Eye (tissue), 1 donor: ENCODE data around the gene CCR5AS.

Experiments
- DNase-seq: peaks from one replicate; pipeline ENCODE4 v3.0.0-alpha.2; 2015

The CCR5AS gene

DNA sequence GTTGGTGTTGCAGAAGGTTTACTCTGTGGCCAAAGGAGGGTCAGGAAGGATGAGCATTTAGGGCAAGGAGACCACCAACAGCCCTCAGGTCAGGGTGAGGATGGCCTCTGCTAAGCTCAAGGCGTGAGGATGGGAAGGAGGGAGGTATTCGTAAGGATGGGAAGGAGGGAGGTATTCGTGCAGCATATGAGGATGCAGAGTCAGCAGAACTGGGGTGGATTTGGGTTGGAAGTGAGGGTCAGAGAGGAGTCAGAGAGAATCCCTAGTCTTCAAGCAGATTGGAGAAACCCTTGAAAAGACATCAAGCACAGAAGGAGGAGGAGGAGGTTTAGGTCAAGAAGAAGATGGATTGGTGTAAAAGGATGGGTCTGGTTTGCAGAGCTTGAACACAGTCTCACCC, 32.1 kb downstream of the CCR5AS start:
- DNase-seq = no peak

DNA sequence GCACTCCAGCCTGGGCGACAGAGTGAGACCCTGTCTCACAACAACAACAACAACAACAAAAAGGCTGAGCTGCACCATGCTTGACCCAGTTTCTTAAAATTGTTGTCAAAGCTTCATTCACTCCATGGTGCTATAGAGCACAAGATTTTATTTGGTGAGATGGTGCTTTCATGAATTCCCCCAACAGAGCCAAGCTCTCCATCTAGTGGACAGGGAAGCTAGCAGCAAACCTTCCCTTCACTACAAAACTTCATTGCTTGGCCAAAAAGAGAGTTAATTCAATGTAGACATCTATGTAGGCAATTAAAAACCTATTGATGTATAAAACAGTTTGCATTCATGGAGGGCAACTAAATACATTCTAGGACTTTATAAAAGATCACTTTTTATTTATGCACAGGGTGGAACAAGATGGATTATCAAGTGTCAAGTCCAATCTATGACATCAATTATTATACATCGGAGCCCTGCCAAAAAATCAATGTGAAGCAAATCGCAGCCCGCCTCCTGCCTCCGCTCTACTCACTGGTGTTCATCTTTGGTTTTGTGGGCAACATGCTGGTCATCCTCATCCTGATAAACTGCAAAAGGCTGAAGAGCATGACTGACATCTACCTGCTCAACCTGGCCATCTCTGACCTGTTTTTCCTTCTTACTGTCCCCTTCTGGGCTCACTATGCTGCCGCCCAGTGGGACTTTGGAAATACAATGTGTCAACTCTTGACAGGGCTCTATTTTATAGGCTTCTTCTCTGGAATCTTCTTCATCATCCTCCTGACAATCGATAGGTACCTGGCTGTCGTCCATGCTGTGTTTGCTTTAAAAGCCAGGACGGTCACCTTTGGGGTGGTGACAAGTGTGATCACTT, 34.1 kb downstream of the CCR5AS start:
- peak; percentile 48 for DNase-seq

DNA sequence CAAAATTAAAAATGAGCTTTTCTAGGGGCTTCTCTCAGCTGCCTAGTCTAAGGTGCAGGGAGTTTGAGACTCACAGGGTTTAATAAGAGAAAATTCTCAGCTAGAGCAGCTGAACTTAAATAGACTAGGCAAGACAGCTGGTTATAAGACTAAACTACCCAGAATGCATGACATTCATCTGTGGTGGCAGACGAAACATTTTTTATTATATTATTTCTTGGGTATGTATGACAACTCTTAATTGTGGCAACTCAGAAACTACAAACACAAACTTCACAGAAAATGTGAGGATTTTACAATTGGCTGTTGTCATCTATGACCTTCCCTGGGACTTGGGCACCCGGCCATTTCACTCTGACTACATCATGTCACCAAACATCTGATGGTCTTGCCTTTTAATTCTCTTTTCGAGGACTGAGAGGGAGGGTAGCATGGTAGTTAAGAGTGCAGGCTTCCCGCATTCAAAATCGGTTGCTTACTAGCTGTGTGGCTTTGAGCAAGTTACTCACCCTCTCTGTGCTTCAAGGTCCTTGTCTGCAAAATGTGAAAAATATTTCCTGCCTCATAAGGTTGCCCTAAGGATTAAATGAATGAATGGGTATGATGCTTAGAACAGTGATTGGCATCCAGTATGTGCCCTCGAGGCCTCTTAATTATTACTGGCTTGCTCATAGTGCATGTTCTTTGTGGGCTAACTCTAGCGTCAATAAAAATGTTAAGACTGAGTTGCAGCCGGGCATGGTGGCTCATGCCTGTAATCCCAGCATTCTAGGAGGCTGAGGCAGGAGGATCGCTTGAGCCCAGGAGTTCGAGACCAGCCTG, 35.1 kb downstream of the CCR5AS start:
- no peak for DNase-seq

DNA sequence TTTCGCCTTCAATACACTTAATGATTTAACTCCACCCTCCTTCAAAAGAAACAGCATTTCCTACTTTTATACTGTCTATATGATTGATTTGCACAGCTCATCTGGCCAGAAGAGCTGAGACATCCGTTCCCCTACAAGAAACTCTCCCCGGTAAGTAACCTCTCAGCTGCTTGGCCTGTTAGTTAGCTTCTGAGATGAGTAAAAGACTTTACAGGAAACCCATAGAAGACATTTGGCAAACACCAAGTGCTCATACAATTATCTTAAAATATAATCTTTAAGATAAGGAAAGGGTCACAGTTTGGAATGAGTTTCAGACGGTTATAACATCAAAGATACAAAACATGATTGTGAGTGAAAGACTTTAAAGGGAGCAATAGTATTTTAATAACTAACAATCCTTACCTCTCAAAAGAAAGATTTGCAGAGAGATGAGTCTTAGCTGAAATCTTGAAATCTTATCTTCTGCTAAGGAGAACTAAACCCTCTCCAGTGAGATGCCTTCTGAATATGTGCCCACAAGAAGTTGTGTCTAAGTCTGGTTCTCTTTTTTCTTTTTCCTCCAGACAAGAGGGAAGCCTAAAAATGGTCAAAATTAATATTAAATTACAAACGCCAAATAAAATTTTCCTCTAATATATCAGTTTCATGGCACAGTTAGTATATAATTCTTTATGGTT, 35.9 kb downstream of the CCR5AS start, which contains the start of gene CCR5:
Gene CCR5 (plus strand): TSS at position 108 of the 680 bp plus-strand sequence. CDS start 1,957 bp downstream, outside the sequence.
- DNase-seq = no peak

DNA sequence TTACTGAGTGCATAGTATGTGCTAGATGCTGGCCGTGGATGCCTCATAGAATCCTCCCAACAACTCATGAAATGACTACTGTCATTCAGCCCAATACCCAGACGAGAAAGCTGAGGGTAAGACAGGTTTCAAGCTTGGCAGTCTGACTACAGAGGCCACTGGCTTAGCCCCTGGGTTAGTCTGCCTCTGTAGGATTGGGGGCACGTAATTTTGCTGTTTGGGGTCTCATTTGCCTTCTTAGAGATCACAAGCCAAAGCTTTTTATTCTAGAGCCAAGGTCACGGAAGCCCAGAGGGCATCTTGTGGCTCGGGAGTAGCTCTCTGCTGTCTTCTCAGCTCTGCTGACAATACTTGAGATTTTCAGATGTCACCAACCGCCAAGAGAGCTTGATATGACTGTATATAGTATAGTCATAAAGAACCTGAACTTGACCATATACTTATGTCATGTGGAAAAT, 37.2 kb downstream of the CCR5AS start:
- DNase-seq = no peak

DNA sequence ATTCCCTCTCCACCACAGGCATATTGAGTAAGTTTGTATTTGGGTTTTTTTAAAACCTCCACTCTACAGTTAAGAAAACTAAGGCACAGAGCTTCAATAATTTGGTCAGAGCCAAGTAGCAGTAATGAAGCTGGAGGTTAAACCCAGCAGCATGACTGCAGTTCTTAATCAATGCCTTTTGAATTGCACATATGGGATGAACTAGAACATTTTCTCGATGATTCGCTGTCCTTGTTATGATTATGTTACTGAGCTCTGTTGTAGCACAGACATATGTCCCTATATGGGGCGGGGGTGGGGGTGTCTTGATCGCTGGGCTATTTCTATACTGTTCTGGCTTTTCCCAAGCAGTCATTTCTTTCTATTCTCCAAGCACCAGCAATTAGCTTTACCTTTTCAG, 37.7 kb downstream of the CCR5AS start:
- DNase-seq = no peak

DNA sequence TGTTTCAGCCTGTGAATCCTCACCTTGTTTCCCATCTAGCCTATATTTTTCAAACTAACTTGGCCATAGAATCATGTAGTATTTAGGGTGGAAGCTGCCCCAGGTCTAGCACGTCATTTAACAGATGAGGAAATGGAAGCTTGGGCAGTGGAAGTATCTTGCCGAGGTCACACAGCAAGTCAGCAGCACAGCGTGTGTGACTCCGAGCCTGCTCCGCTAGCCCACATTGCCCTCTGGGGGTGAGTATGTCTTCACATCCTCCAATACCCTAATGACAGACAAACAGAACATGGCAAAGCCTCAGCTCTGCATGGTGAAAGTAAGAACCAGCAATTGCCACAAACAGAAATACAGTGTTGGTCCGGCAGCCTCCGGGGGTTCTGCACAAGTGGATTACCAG, 38.3 kb downstream of the CCR5AS start:
- no peak for DNase-seq

DNA sequence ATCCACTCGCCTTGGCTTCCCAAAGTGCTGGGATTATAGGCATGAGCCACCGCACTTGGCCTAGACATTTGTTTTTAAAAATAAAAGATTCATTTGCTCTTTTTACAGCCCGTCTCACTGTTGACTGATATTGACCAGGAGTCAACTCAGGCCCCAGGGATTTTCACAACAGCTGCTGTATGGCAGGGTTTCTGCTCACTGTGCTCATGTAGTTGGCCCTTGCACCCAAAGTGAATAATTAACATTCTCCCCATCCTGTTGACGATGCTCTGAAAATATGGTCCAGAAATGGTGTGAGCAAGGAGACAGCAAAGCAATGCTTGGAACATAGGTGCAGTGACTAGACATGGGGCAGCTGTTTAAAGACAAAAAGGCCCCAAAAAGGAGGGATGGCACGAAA, 39.1 kb downstream of the CCR5AS start:
- DNase-seq = no peak

DNA sequence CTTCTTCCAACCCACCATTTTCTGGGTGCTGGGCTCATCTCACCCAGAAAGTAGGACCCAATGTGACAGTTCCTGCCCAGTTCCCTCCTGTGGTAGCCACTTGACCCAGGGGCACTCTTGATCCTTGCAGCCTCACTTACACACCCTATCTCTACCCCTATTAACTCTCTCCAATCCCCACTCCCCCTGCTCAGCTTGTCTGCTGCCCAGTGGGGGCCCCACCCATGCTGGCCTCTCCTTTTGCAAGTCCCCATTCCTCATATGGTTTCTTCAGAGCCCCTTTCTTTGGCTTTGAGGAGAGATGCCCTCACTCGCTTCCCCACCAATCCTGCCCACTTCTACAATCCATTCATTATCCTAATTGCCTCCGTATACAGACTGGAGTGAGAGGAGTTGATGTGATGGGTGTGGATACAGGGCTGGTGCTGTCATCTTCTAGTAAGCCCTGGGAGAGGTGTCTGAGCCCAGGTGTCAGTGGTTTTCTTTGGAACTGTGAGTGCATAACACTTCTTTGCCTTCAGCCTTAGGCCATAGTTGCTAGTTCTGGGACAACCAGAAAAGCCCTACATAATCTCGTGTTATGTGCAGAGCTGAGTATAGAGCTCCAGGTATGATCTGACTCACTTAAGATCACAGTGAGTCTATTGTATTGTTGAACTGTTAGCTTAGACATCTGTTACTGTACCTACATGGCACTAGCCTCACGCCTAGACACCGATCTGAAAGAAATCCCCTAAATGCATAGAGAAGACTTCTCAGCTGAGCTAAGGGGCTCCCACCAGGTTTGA, 40.9 kb downstream of the CCR5AS start:
- DNase-seq = no peak

DNA sequence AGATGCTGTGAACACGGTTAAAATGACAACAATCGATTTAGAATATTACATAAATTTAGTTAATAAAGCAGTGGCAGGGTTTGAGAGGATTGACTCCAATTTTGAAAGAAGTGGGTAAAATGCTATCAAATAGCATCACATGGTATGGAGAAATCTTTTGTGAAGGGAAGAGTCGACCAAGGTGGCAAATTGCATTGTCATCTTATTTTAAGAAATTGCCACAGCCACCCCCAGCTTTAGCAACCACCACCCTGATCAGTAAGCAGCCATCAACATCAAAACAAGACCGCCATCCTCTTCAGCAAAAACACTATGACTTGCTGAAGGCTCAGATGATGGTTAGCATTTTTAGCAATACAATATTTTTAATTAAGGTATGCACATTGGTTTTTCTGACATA, 41.8 kb downstream of the CCR5AS start:
- no peak for DNase-seq

DNA sequence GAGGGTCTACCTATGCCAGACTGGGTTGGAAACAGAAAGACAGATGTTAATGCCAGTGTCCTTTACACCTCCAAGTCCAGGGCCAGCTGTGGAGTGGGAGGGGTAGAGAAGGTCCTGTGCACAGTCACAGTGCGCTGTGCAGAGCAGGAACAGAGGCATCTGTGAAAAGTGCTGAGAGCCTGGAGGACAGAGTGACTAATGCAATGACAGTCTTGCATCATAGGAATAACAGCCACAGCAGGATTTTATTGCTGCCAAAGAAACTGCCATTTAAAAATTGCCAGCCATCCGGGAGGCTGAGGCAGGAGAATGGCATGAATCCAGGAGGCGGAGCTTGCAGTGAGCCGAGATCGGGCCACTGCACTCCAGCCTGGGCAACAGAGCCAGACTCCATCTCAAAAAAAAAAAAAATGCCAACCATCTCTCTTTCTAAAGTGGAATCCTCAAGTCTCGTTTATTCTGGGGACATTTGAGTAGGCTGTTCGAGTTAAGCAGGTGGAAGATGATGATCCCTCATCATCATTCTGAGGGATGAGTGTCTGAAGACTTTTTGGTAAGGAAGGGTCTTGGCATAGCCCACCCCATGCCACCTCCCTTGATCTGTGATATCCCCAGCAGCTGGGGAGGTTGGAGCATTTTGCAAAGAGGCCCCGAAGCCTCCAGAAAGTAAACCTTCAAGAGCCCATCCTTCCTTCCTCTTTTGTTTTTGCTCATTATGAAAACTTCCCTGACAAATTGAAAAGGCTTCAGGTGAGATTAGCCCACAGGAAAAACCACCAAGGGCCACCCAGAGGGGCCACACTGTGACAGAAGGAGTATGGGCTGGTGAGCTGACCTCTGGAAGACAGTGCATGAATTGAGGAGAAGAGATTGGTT, 45.2 kb downstream of the CCR5AS start:
- DNase-seq = no peak

DNA sequence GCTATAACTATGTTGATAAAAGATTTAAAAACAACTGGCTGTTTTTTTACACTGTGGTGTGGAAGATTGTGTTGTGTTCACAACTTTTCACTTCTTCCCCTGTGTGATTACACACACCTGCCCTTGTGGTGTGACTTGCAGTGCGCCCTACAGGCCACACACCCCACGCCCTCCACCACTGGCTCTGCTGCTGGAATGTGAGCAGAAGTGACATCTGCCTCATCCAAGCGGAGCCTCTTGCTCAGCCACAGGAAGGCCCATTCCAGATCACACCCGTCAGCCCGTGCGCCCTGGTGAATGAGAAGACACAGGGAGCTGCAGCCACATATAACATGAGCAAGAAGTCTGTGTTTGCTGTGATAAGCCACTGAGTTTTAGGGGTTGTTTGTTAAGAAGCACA, 46.0 kb downstream of the CCR5AS start:
- DNase-seq = peak; percentile 56

DNA sequence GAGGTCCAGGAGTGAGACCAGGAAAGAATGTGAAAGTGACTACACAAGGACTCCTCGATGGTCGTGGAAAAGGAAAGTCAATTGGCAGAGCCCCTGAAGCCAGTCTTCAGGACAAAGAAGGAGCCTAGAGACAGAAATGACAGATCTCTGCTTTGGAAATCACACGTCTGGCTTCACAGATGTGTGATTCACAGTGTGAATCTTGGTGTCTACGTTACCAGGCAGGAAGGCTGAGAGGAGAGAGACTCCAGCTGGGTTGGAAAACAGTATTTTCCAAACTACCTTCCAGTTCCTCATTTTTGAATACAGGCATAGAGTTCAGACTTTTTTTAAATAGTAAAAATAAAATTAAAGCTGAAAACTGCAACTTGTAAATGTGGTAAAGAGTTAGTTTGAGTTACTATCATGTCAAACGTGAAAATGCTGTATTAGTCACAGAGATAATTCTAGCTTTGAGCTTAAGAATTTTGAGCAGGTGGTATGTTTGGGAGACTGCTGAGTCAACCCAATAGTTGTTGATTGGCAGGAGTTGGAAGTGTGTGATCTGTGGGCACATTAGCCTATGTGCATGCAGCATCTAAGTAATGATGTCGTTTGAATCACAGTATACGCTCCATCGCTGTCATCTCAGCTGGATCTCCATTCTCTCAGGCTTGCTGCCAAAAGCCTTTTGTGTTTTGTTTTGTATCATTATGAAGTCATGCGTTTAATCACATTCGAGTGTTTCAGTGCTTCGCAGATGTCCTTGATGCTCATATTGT, 47.0 kb downstream of the CCR5AS start:
- peak; percentile 95 for DNase-seq

DNA sequence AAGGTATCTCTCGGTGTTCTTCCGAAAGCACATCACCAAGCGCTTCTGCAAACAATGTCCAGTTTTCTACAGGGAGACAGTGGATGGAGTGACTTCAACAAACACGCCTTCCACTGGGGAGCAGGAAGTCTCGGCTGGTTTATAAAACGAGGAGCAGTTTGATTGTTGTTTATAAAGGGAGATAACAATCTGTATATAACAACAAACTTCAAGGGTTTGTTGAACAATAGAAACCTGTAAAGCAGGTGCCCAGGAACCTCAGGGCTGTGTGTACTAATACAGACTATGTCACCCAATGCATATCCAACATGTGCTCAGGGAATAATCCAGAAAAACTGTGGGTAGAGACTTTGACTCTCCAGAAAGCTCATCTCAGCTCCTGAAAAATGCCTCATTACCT, 48.4 kb downstream of the CCR5AS start:
- DNase-seq = no peak

DNA sequence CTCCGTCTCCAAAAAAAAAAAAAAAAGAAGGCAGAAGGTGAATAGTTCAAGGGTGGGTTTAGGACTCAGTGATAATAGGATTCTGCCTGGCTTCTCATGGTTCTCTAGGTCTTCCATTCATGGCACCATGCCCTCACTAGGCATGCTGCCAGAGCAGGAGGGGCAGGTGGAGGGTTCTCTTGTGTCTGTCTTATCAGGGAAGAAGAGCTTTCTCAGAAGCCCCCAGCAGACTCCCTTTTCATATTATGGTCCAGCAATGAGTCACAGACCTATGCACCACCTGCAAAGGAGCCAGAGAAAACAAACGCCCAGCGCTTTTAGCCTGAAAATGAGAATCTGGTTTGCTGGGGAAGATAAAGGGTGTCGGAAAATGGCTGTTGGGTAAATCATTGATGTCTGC, 50.0 kb downstream of the CCR5AS start:
- no peak for DNase-seq

DNA sequence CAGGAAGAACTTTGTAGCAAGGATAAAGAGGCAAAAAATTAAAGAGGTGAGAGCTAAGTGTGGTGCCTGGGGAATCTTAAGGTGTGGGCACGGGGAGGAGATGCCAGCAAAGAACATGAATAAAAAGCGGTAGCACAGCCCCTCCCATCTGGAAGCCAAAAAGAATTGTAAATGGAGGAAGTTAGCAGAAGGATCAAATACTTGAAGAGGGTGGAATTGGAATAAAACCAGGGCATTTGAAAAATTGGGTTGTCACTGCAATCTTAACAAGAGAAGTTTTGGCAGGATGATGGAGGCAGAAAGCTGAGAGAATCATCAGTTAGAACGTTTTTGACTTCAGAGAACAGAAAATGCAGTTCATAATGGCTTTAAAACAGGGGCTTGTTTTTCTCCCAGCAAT, 50.6 kb downstream of the CCR5AS start:
- DNase-seq = no peak

DNA sequence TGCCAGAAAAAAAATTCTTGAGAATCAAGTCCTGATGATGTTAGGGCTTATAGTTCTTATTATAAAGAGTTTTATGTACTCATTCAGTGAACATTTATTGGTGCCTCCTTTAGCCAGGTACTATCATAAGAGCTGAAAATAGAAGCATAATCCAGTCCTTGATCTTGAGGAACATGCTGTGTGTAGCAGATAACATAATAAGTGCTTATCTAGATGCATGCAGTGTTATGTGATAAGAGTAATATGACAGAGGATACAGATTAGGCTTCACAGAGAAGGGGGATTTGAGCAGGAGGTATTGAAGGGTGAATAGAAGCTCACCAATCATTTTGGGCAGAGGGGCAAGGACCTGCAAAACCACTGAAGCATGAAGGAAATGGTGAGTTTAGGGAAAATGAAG, 51.9 kb downstream of the CCR5AS start:
- DNase-seq = no peak

DNA sequence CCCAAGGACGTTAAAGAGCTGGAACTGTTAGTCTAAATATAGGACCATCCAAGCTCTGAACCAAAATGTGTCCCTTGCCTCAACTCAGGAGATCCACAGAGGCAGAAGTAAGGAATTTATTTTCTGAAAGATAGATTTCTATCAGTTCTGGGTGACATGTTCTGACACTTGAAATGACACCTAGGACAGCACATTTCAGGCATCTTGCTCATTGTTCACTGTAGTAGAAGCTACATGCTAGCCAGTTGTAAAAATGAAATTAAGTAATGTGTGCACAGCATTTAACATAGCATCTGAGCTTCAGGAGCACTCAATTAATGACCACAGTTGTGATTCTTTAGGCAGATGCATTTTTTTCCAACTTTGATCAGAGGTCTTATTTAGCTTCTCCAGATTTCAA, 52.4 kb downstream of the CCR5AS start:
- DNase-seq = no peak

DNA sequence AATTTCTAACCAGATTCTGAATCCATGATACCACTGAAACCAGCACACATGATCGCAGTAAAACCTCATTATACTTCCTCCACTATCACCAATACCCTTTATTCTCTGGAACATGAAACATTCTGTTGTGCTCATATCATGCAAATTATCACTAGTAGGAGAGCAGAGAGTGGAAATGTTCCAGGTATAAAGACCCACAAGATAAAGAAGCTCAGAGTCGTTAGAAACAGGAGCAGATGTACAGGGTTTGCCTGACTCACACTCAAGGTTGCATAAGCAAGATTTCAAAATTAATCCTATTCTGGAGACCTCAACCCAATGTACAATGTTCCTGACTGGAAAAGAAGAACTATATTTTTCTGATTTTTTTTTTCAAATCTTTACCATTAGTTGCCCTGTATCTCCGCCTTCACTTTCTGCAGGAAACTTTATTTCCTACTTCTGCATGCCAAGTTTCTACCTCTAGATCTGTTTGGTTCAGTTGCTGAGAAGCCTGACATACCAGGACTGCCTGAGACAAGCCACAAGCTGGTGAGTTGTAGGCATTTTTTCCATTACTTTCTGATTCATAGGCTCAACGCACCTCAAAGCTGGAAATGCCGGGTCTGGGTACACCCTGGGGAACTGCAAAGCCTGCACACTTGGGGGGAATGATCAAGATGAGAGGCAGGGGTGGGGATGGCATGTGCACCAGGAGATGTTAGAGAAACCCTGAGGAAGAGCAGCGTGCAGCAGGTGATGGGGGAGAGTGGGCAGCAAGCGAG, 53.0 kb downstream of the CCR5AS start, which contains the start of gene CCR2:
Gene CCR2 (plus strand): TSS at position 465 of the 764 bp plus-strand sequence. CDS start 3,417 bp downstream, outside the sequence.
- no peak for DNase-seq

DNA sequence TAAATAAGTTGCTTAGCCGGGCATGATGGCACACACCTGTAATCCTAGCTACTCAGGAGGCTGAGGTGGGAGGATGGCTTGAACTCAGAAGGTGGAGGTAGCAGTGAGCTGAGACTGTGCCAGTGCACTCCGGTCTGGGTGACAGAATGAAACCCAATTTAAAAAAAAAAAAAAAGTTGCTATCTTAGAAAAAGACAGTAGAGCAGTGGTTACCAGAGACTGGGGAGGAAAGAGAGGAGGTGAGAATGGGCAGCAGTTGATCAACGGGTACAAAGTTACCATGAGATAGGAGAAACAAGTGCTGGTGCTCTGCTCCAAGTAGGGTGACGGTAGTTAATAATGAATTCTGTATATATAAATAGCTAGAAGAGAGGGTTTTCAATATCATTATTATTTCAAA, 53.8 kb downstream of the CCR5AS start:
- no peak for DNase-seq
